GM13976 (cell line): ENCODE results near the gene SIGLEC14.
"Not testable (repeated sequence)": the region's sequence is repeated elsewhere in the genome, so short reads cannot be mapped to it uniquely, and the experiment has no call there.

Experiments
- DNase-seq: peaks from one replicate; pipeline ENCODE4 v3.0.0; 2012; ENCODE audit warnings: low spot score
- CTCF ChIP-seq: IDR thresholded peaks from 2 replicates; pipeline ENCODE4 v1.5.1; 2012; ENCODE audit warnings: borderline replicate concordance, mild to moderate bottlenecking; ENCODE audit not compliant: insufficient read depth; ENCODE audit errors: extremely low read depth, missing control alignments, control extremely low read depth
- in situ Hi-C: fragments of 300-500 bp; cut with MboI; formaldehyde crosslinking; loops from one replicate; pipeline ENCODE4 v1.12.0; 2022; ENCODE audit warnings: low sequenced_read_pairs, mixed read lengths, inconsistent platforms; ENCODE audit not compliant: unreplicated experiment

The SIGLEC14 gene

DNA sequence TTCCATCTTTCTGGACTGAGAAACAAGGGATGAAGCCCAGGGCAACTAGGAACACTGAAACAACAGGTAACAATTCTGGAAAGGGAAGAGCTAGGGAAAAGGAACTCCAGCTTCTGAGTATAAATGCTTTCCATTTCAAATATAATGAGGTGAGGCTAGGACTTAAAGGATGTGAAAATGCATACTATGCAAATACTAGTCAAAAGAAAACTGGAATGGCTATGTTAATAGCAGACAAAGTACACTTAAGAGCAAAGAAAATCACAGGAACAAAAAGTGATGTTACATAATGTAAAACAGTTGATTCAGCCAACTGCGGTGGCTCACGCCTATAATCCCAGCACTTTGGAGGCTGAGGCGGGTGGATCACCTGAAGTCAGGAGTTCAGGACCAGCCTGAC lies 6.2 kb downstream of the SIGLEC14 start:
- TF ChIP-seq CTCF: no peak
- in situ Hi-C loops: no loop called here
- no peak for DNase-seq

DNA sequence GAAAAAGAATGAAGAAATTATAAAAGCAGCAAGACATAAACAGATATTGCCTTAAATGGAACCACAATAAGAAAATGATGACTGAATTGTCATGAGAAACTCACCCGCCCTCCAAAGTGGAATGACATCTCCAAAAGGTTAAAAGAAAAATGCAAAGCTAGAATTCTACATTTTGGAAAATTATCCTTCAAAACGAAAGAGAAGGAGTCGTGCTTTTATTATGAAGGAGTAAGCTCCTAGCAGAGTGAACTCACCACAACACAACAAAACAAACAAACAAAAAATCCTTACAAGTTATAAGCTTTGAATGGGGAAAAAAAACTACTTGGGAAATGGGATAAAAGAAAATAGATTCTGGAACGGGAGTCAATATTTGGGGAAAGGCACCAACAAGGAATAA lies 6.7 kb downstream of the SIGLEC14 start:
- in situ Hi-C loops: no loop called here
- no peak for DNase-seq
- no peak for TF ChIP-seq CTCF

DNA sequence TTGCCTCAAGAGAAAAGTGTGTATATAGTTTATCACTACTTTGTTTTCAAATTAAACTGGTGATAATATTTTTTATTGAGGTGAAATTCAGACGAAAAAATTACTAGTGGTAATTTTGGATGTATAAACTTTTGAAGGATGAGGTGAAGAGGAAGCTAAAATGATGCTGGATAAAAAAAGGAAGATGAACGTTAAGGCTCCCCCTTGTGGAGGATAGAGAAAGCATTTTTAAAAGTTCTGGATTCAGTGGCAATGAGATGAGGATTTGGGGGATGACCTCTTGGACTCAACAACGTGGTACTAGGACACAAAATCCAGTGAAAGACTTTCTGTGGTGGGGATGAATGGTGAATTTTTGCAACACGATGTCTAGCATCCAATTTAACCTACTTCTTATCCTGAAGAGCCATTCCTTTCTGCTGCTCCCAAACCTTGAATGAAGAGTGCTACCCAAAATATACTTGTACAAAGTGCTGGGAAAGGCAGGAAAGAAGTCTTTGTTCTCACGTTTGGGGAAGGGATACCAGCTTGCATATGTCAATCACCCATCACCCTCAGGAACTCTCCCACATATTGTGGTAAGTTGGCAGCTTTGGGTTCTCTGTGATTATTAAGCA lies 9.2 kb downstream of the SIGLEC14 start:
- TF ChIP-seq CTCF: no peak
- no peak for DNase-seq
- in situ Hi-C loops: no loop called here

DNA sequence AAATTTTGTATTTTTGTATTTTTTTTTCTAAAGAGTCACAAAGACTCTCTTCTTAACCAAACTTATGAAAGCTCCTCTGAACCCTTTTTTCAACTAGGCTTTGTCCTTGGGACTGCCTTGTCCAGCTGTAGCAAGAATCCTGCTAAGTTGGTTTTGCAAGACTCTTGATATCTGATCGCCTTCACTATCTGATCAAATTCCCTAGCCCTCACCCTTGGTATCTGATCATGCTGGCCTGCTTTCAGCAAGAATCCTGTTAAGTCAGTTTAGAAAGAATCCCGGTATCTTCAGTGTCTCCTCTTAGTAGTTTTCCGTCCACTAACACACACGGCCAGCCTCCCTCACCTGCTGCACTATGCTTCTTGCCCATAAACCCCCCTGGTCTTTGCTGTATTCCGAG lies 14.5 kb downstream of the SIGLEC14 start:
- TF ChIP-seq CTCF: no peak
- in situ Hi-C loops: no loop called here
- no peak for DNase-seq

GRCh38 chr19:51630315-51630714 lies 16.3 kb downstream of the SIGLEC14 start, which contains the start of gene SIGLEC5:
TSS of gene SIGLEC5 (minus strand) at chr19:51630401. CDS start at chr19:51630335, 66 bp downstream.
- DNase-seq, in situ Hi-C loops: not testable (repeated sequence)

- TF ChIP-seq CTCF: no peak
- in situ Hi-C loops: no loop called here
- no peak for DNase-seq
Observed at GRCh38 chr19:51628153-51628939, 18.3 kb downstream of the SIGLEC14 start.

GRCh38 chr19:51627491-51628138 lies 19.0 kb downstream of the SIGLEC14 start:
- TF ChIP-seq CTCF: no peak
- in situ Hi-C loops: no loop called here
- no peak for DNase-seq
